NB4 (cell line): ENCODE measurements around the gene SHFL.

Experiments
- DNase-seq: peaks from one replicate; pipeline ENCODE4 v3.0.0; 2010; ENCODE audit warnings: low read depth
- H3K4me3 ChIP-seq: one replicate; pipeline ENCODE4 v1.5.1; 2011; ENCODE audit warnings: mild to moderate bottlenecking, low read depth, low read length, moderate library complexity
- MYC ChIP-seq: IDR thresholded peaks from 2 replicates; pipeline ENCODE4 v1.6.1; 2011; ENCODE audit warnings: low read depth, low read length
- POLR2A ChIP-seq: IDR thresholded peaks from 2 replicates; pipeline ENCODE4 v1.6.1; 2011; ENCODE audit warnings: mild to moderate bottlenecking; ENCODE audit not compliant: insufficient read length; ENCODE audit errors: extremely low read depth
- TF ChIP-seq, protein P1 (sequence below): IDR thresholded peaks from one replicate; pipeline ENCODE4 v1.5.1; 2012; ENCODE audit warnings: low read depth, low read length
- TF ChIP-seq, protein P2 (sequence below): IDR thresholded peaks from 2 replicates; pipeline ENCODE4 v1.6.1; 2011; ENCODE audit warnings: low read depth, low read length

SHFL gene

DNA sequence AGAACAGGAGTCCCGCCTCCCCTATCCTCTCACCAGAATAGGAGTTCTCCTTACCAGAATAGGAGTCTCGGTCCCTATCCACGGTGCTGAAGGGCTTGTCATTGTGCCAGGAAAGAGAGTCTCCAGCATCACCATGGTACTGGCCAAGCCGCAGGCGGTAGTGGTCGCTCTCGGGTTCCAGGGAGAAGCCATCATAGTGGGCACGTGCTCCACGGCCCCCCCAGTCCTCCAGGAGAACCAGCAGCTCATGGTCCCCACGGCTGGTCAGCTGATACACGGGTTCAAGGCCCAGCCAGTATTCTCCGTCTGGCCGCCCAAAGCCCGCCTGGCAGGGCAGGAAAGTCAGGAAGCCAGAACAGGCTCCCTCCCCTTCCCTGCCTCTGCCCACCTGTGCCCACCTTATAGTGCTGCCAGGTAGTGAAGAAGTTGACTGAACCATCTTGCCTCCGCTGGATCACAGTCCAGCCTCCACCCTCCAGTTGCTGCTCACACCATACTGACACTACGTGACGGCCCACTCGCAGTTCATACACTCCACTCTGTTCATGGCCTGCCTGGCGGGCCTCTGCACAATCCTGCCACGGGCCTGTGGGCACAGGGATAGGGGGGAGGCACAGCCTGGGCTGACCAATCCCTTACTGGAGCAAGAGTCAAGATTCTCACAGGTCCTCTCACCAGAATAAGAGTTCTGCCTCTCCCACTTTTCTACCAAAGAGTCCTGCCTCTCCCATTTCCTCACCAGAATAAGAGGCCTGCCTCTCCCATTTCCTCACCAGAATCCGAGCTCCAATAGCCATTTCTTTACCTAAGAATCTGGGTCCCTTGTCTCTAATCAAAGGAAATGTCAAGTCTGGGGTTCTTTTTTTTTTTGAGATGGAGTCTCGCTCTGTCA is 7.4 kb downstream of the SHFL start:
- DNase-seq, result peak; percentile 61
- TF ChIP-seq MYC (no peak), POLR2A (no peak)
- TF ChIP-seq, protein P1, sequence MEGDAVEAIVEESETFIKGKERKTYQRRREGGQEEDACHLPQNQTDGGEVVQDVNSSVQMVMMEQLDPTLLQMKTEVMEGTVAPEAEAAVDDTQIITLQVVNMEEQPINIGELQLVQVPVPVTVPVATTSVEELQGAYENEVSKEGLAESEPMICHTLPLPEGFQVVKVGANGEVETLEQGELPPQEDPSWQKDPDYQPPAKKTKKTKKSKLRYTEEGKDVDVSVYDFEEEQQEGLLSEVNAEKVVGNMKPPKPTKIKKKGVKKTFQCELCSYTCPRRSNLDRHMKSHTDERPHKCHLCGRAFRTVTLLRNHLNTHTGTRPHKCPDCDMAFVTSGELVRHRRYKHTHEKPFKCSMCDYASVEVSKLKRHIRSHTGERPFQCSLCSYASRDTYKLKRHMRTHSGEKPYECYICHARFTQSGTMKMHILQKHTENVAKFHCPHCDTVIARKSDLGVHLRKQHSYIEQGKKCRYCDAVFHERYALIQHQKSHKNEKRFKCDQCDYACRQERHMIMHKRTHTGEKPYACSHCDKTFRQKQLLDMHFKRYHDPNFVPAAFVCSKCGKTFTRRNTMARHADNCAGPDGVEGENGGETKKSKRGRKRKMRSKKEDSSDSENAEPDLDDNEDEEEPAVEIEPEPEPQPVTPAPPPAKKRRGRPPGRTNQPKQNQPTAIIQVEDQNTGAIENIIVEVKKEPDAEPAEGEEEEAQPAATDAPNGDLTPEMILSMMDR, result no peak

DNA sequence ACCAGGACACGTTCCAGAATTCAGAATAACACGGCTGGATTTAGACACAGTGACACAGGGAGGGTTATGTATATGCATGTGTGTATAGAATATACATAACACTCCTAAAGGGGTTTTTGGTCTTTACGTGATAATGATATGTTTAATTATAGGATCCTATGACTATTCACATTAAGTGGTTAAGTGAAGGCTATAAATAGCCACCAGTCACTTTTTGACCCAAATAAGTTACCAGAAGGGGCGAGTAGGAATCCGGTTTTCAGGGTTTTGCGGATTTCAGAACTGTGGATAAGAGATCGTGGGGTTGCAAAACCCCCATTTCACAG is 9.5 kb downstream of the SHFL start:
- no peak for DNase-seq
- TF ChIP-seq, protein P1, result no peak
- TF ChIP-seq MYC, result no peak; the same call in 1 of the 2 replicates
- peak overlapping the region; percentile 6 for H3K4me3 ChIP-seq

More for the DNA sequence above, 7.4 kb downstream of the SHFL start:
- H3K4me3 ChIP-seq, result no peak overlapping the region

DNA sequence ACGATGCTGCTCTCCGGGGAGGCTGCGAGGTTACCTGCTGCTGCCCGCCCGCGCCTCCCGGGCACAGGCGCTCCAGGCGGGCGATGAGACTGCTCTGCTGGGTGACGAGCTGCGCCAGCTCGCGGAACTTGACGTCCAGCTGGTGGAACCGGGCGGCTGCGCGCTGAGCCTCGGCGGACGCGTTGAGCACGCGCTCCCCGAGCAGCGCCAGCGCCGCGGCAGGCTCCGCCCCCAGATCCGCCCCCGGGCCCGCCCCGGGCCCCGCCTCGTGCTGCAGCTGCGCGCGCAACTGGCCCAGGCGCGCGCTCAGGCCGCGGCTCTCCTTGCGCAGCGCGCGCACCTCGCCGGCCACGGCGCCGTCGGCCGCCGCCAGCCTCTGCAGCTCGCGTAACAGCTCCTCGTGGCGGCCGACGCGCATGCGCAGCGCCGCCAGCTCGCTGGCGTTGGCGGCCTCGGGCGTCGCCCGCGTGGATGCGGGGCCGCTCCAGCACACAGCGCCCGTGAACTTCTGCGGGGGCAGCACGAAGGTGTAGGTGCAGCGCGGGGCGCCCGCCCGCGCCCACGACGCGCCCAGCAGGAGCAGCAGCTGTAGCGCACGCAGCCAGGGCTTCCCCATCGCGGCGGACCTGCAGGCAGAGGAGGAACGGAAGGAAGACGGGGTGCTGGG is 10.0 kb downstream of the SHFL start:
- DNase-seq, result peak; percentile 98
- TF ChIP-seq, protein P2, sequence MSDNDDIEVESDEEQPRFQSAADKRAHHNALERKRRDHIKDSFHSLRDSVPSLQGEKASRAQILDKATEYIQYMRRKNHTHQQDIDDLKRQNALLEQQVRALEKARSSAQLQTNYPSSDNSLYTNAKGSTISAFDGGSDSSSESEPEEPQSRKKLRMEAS, result peak; percentile 91
- TF ChIP-seq MYC (peak; percentile 97), POLR2A (peak; percentile 100)
- TF ChIP-seq, protein P1, result no peak
- H3K4me3 ChIP-seq, result peak overlapping the region; percentile 48

DNA sequence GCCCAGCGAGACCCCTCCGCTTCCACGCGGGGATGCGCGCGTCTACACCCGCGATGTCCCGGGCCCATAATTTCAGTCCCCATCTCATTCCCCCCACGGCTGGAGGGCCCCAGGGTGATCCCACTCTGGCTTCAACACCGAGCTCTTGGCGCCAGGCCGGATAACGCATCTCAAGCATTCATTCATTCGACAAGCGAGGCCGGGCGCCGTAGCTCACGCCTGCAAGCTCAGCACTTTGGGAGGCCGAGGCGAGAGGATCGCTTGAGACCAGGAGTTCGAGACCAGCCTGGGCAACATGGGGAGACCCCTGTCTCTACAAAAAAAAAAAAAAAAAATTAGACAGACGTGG is 10.5 kb downstream of the SHFL start:
- peak overlapping the region; percentile 48 for H3K4me3 ChIP-seq
- TF ChIP-seq, protein P1, result no peak
- TF ChIP-seq MYC, result no peak
- TF ChIP-seq, protein P2, result no peak
- no peak for TF ChIP-seq POLR2A
- DNase-seq, result no peak

DNA sequence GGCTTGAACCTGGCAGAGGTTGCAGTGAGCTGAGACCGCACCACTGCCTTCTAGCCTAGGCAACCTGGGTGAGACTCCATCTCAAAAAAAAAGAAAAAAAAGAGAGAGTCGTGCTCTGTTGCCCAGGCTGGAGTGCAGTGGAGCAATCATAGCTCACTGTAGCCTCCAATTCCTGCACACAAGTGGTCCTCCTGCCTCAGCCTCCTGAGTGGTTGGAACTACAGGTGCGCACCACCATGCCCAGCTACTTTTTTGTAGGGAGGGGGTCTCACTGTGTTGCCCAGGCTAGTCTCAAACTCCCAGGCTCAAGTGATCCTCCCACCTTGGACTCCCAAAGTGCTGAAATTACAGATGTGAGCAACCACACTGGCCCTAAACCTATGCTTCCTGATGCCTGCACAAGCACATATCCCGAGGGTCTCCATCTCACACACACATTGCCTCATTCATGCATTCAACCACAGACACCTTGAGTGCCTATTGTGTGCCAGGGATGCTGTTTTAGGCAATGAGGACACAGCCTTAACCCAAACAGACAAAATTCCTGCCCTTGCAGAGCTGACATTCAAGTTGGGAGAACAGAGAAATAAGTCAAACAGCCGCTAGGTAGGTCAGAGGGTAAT is 14.2 kb downstream of the SHFL start:
- H3K4me3 ChIP-seq, result no peak overlapping the region
- DNase-seq, result peak; percentile 24
- TF ChIP-seq POLR2A (no peak), MYC (no peak)
- TF ChIP-seq, protein P1, result no peak
- TF ChIP-seq, protein P2, result no peak
